HG03457 (cell line): Measurements from ENCODE around the gene DOCK4.

Source experiments
- ATAC-seq: cut with Tn5 transposase; IDR thresholded peaks from one replicate; pipeline ENCODE4 v1.9.1; 2021; ENCODE audit warnings: moderate number of reproducible peaks; ENCODE audit not compliant: unreplicated experiment

Gene DOCK4

GRCh38 chr7:111867348-111867931, 338.8 kb downstream of the DOCK4 start:
- no peak for ATAC-seq

DNA sequence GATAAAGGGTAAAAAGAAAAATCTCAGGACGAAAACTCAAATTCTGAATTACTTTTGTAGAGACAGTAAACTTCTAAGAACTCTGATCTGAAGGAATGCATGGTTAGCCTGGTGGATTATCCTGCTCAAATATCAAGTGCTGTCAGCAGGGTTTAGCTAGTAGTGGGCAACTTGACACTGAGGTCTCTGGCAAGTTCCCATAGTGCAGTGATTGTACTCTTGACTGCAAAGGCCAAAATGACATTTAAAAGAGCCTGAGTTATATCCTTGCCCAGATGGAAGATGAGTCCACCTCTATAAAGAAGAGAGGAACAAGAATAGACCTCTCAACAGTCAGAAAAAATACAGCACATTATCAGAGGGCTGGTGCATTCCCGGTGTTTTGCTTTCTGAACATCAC, 339.4 kb downstream of the DOCK4 start:
- ATAC-seq: no peak

- no peak for ATAC-seq
These were observed 340.8 kb downstream of the DOCK4 start for GRCh38 chr7:111865430-111865829.

DNA sequence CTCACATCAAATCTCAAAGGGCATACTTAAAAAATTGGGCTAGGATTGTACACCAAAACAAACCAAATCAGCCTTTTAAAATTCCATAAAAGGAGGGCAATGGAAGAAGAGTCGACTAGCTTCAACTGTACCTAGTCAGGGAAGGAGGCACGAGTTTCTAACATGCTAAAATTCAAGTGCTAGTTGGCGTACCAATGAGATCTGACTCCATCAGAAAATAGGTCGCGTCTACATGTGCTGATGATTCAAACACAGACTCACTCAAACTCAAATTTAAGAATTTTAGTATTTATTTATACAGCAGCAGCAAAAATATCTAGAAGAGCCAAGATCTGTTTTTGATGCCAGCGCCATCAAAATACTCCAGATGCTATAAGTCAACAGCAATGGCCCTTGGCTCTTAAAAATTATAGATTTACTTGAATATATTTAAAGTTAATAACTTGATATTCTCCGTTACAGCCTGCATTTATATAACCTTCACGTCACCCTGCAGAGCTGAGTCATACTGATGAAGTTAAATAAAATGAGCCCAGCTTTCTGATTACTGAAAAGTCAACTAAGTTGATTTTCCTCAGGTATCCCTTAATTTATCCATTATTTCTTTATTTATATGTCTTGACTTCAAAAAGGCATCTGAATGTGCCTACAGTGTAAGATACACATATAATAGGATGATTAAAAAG, 341.8 kb downstream of the DOCK4 start:
- ATAC-seq: no peak

GRCh38 chr7:111863269-111863668, 342.9 kb downstream of the DOCK4 start:
- no peak for ATAC-seq

GRCh38 chr7:111860248-111860647, 346.0 kb downstream of the DOCK4 start:
- ATAC-seq: no peak

DNA sequence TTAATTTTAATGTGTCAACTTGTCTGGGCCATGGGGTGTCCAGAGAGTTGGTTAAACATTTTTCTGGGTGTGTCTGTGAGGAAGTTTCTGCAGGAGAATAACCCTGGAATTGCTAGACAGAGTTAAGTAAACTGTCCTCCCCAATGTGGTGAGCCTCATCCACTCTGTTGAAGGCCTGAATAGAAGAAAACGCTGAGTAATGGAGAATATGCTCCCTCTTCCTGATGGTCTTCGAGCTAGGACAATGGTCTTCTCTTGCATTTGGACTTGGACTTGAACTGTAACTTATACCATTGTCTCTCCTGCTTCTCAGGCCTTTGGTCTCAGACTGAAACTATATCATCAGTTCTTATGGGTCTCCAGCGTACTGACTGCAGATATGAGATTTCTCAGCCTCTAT, 347.9 kb downstream of the DOCK4 start:
- ATAC-seq: no peak

- ATAC-seq: no peak
These were observed 350.4 kb downstream of the DOCK4 start for GRCh38 chr7:111855842-111856227.

DNA sequence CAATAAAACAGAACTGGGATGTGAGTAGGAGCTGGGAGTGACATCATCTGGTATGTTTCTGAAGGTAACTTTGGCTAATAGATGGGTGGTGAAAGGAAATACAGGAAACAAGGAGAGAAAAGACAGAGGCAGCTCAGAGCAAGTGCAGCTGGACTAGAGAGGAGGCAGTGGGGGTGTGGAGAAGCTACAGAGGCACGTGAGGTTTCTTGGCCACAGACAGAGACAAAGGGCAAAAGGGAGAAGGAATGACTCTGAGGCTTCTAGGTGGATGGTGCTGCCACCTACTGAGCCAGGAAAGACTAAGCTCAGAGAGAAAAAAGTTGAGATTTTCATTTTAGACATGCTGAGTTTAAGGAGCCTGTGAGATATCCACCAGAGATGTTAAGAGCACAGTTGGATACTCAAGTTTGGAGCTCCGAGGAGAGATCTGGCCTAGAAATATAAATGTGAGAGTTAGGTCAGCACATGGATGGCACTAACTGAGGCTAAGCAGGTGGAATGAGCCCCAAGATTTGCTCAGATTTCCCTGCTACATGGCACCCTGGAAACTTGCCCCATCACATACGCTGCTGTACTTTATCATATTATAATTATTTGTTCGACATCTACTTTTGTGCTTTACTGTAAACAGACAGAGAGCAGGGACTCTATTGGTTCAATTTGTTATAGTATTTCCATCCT, 350.9 kb downstream of the DOCK4 start:
- ATAC-seq: no peak

DNA sequence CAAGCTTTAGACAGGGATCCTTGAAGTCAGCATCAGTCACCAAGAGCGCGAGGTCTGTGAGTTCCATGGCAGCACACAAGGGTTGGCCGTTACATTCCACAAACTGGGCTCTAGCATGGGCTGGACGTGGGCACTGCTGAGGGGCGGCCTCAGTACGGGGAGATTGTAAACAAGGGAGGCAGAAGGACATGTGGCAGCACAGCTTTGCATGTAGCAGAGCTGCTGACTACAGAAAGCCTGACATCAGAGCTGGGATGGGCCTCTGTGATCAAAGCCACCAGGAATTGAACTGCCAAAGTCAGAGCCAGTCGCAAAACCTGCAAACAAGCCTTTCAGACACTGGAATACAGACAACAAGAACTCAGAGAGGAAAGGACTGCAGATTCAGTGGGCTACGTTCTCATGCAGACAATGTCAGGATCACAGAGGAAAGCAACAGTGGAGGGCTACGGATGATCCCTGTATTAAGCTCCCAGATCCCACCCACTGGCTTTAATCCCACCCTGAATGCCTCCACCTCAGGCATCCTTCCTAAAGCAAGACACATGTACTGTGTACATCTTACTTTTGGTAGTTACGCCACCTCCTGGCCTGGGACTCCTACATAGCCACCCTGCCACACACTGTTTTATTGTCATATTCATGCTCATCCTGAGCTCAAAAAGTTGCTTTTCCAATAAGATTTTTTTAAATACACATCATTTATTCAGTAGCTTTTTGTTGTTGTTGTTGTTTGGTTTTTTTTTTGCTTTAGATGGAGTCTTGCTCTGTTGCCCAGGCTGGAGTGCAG, 352.8 kb downstream of the DOCK4 start:
- ATAC-seq: no peak

- no peak for ATAC-seq
These were observed 354.1 kb downstream of the DOCK4 start for GRCh38 chr7:111852081-111852480.

GRCh38 chr7:111846898-111847297, 359.3 kb downstream of the DOCK4 start:
- ATAC-seq: no peak

- no peak for ATAC-seq
These were observed 360.3 kb downstream of the DOCK4 start for GRCh38 chr7:111845853-111846252.

DNA sequence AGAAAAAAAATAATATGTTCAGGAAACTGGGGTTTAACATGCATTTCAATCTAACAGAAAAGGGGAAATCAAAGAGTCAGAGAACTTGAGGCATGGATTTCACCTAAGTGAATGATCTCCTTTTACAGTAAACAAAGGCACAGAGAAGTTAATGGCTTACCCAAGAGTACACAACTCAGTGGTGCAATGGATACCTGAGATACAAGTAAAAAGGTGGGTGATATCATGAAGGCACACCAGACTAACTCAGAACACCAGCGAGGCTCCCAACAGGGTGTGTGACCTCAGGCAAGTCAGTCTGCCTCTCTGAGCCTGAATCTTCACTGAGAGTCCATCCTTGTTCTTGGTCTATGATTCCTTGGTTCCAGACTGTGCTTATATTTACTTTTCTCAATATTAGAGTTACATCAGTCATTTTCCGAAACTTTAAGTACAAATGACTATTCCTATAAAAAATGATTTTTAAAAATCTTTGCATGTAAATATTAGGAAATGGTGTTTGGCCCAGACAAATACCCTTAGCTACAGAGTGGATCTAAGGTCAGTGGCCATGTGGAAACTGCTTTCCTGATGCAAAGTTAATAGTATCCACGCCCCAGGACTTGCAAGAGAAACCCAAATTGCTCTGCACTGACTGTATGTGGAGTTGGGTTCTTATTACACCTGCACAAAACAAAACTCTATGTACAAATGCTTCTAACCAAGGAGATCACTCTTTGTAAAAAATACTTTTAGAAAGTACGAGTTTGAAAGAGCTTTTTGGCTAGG, 361.1 kb downstream of the DOCK4 start:
- ATAC-seq: no peak

GRCh38 chr7:111842491-111842890, 363.7 kb downstream of the DOCK4 start:
- no peak for ATAC-seq

- ATAC-seq: no peak
These were observed 364.5 kb downstream of the DOCK4 start for GRCh38 chr7:111841596-111842205.

- no peak for ATAC-seq
These were observed 365.7 kb downstream of the DOCK4 start for GRCh38 chr7:111840528-111840927.

- ATAC-seq: no peak
These were observed 366.9 kb downstream of the DOCK4 start for GRCh38 chr7:111839261-111839660.

DNA sequence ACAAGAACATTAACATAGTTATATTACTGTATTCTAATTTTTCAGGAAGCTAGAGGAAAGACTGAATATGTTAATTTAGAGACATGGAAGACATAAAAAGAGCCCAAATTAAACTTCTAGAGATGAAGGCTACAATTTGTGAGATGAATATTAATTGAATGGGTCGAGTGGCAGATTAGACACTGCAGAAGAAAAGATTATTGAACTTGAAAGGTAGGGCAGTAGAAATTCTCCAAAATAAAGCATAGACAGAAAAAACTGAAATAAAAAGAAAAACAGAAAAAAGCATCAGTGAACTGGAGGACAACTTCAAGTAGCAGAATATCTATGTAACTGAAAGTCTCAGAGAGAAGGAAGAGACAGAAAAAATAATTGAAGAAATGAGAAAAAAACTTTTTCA, 369.6 kb downstream of the DOCK4 start:
- ATAC-seq: no peak

DNA sequence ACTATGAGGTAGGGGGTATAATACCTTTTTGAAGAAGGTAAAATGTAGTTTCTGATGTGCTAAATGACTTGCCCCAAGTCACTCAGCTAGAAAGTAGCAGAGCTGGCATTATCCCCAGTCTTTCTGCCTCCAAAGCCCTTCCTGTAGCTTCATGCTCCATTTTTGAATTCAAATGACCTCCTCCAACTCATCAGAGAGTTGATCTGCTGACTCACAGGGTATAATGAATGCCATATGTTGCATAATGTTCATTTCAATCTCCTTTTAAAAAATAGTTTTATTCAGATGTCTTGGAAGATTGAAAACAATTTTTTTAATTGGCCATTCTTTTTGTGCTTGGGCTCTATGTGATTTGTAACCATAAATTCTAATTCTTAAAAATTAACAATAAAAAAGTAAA, 371.1 kb downstream of the DOCK4 start:
- ATAC-seq: no peak
